Measurements from ENCODE around the gene UNC45B. TPM values are rescaled to one million over a fixed set of nuclear protein-coding genes. Genes with fewer than 3 reads are reported as not detected.

The UNC45B gene
- total and polyA plus RNA-seq, 12 donors = under 0.01 to 0.27 (median 0.13) TPM; not detected in 4

DNA sequence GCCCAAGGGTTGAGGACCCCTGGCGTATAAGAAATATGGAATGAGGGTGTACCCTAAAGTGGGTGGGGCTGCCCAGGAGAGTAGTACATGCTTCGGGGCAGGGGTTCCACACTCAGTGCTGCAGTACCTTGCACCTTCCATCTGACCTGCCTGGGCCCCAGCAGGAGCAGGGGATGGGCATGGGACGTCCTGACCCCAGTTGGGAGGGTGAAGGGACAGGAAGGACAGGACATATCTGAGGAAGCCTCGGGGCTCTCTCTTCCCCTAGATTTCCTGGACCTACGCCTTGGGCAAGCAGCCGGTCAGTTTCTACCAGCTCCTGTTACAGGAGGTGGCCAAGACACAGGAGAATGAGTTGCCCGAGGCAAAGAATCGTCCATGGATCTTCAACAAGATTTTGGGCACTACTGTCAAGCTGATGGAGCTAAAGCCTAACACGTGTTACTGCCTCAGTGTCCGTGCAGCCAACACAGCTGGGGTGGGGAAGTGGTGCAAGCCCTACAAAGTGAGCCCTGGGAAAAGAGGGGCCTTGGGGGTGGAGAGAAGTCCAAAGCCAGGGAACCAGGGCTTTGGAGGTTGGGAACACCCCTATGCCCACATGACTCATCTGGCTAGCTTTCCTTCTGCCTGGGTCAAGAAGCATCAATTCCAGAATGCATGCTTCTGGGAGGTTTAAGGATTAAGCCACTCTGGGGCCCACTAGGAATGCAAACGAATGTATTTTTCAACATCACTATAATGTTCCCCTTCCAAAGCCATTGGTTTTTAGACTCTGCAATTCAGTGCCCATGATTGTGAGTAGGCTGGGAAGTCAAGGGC, 18.3 kb upstream of the UNC45B start:
- H3K27ac ChIP-seq = no peak overlapping the region
- TF ChIP-seq CTCF (IDR thresholded peaks at IDR 0.05) (no peak), POLR2A (IDR thresholded peaks at IDR 0.05) (no peak)
- intact Hi-C loops (cut with DNase I) = loop anchor here (10.0 kb wide), 1 partner anchor 585 kb away; no protein-coding TSS in a partner anchor
- no peaks in the 10 kb centered on the region for H3K27me3 ChIP-seq
- no peaks in the 10 kb centered on the region for H3K9me3 ChIP-seq (replicated peaks in 1 of 3)
- WGBS, 4 donors = 75 to 87% (median 77%) methylated on average over 8 to 11 of the region's 11 CpGs
- no peaks in the 10 kb centered on the region for H3K4me1 ChIP-seq (replicated peaks in 1 of 2)
- DNase-seq = no peak
- H3K4me3 ChIP-seq = no peak overlapping the region
- H3K36me3 ChIP-seq (replicated peaks in 1 of 2) = peaks cover 0 to 32% of the 10 kb centered on the region in 2 donors

- H3K4me3 ChIP-seq = no peak overlapping the region
- no peaks in the 10 kb centered on the region for H3K4me1 ChIP-seq (replicated peaks in 1 of 2)
- DNase-seq = no peak
- H3K9me3 ChIP-seq (replicated peaks in 1 of 3) = no peaks in the 10 kb centered on the region
- 86 to 96% (median 92%) methylated on average over 5 of the region's 5 CpGs for WGBS, 4 donors
- H3K27me3 ChIP-seq = no peaks in the 10 kb centered on the region
- peaks cover 0 to 38% of the 10 kb centered on the region in 2 donors for H3K36me3 ChIP-seq (replicated peaks in 1 of 2)
- intact Hi-C loops (cut with DNase I) = loop anchor here (10.0 kb wide), 1 partner anchor 585 kb away; no protein-coding TSS in a partner anchor
- TF ChIP-seq CTCF (IDR thresholded peaks at IDR 0.05) = no peak
- TF ChIP-seq POLR2A (IDR thresholded peaks at IDR 0.05) = no peak
- no peak overlapping the region for H3K27ac ChIP-seq
Observed at GRCh38 chr17:35129973-35130351, 17.7 kb upstream of the UNC45B start.

GRCh38 chr17:35130392-35130791, 17.2 kb upstream of the UNC45B start:
- Histone ChIP-seq H3K27me3 (no peaks in the 10 kb centered on the region), H3K27ac (no peak overlapping the region), H3K9me3 (replicated peaks in 1 of 3) (no peaks in the 10 kb centered on the region), H3K4me3 (no peak overlapping the region), H3K4me1 (replicated peaks in 1 of 2) (no peaks in the 10 kb centered on the region), H3K36me3 (replicated peaks in 1 of 2) (peaks cover 0 to 43% of the 10 kb centered on the region in 2 donors)
- TF ChIP-seq POLR2A (IDR thresholded peaks at IDR 0.05) (no peak), CTCF (IDR thresholded peaks at IDR 0.05) (no peak)
- 90 to 100% (median 95%) methylated on average over 3 of the region's 3 CpGs for WGBS, 4 donors
- intact Hi-C loops (cut with DNase I) = no loop called here
- DNase-seq = no peak

GRCh38 chr17:35132099-35132498, 15.5 kb upstream of the UNC45B start:
- no peaks in the 10 kb centered on the region for H3K27me3 ChIP-seq
- TF ChIP-seq POLR2A (IDR thresholded peaks at IDR 0.05) = no peak
- TF ChIP-seq CTCF (IDR thresholded peaks at IDR 0.05) = no peak
- H3K27ac ChIP-seq = no peak overlapping the region
- peaks cover 0 to 59% of the 10 kb centered on the region in 2 donors for H3K36me3 ChIP-seq (replicated peaks in 1 of 2)
- intact Hi-C loops (cut with DNase I) = no loop called here
- DNase-seq = no peak
- H3K4me1 ChIP-seq (replicated peaks in 1 of 2) = no peaks in the 10 kb centered on the region
- H3K9me3 ChIP-seq (replicated peaks in 1 of 3) = no peaks in the 10 kb centered on the region
- WGBS, 4 donors = 72 to 88% (median 78%) methylated on average over 9 to 10 of the region's 10 CpGs
- no peak overlapping the region for H3K4me3 ChIP-seq
